AG04450 (cell line): Measurements from ENCODE around the gene CPA1. TPM values are rescaled to one million over a fixed set of nuclear protein-coding genes. Genes with fewer than 3 reads are reported as not detected.

ENCODE experiments used
- CTCF ChIA-PET: fragments of 300-600, 350-600 bp; formaldehyde crosslinking; extraction: SDS; loops from one replicate; lab custom pipeline; 2022; ENCODE audit warnings: antibody characterized with exemption, inconsistent platforms; lab: Charles Lee
- POLR2A ChIA-PET: fragments of 350-600 bp; formaldehyde crosslinking; extraction: SDS; loops from one replicate; lab custom pipeline; 2021; ENCODE audit warnings: antibody characterized with exemption, inconsistent platforms; lab: Yijun Ruan, JAX
- DNase-seq: peaks from one replicate; pipeline ENCODE4 v3.0.0-alpha.2; 2011; ENCODE audit warnings: low read depth, low spot score
- H3K27ac ChIP-seq: one replicate; pipeline ENCODE4 v1.5.1; 2012; ENCODE audit warnings: low read depth, low read length, control low read depth
- H3K27me3 ChIP-seq: one replicate; pipeline ENCODE4 v1.6.0; 2012; ENCODE audit warnings: low read length; ENCODE audit not compliant: control insufficient read depth, insufficient read depth
- H3K4me3 ChIP-seq: 2 replicates; pipeline ENCODE4 v1.5.1; 2011; ENCODE audit warnings: mild to moderate bottlenecking, low read depth, low read length, control low read depth
- H3K9me3 ChIP-seq: 2 replicates; pipeline ENCODE4 v1.5.1; 2012; ENCODE audit warnings: low read length; ENCODE audit not compliant: control insufficient read depth, insufficient read depth
- CTCF ChIP-seq: IDR thresholded peaks from 2 replicates; pipeline ENCODE4 v1.5.1; 2011; ENCODE audit warnings: low read depth, low read length, control low read depth, inconsistent platforms
- polyA minus RNA-seq: library from RNA; depleted of rRNA, polyadenylated mRNA; stranded (reverse); fragments of >200 nt; gene quantifications from 2 replicates; pipeline ENCODE4 v1.2.3, GENCODE V29; 2011; rRNA and poly(A)+ RNA removed
- polyA plus RNA-seq: library from polyadenylated mRNA; depleted of rRNA; stranded (reverse); fragments of >200 nt; gene quantifications from 2 replicates; pipeline ENCODE4 v1.2.3, GENCODE V29; 2011; rRNA removed

The CPA1 gene
- polyA plus RNA-seq (0.07 and 0.09 TPM in 2 replicates), polyA minus RNA-seq (not detected in 2 replicates)

- TF ChIP-seq CTCF = no peak
Measured at GRCh38 chr7:130379921-130380860, at the start of gene CPA1. Gene CPA1 (plus strand): TSS chr7:130380494. CDS start chr7:130380521, 27 bp downstream.

GRCh38 chr7:130332259-130333053 is 47.8 kb upstream of the CPA1 start:
- DNase-seq = no peak
- H3K27me3 ChIP-seq = peaks cover 4% of the 10 kb centered on the region
- no peak overlapping the region for H3K27ac ChIP-seq
- no peak overlapping the region for H3K4me3 ChIP-seq
- POLR2A ChIA-PET = interaction anchor here (0.6 kb wide), 1 partner anchor 59 kb away, joined by 7 read pairs; no protein-coding TSS in a partner anchor
- no peaks in the 10 kb centered on the region for H3K9me3 ChIP-seq
- CTCF ChIA-PET = no interaction called here
- no peak for TF ChIP-seq CTCF

More at GRCh38 chr7:130379921-130380860, at the start of gene CPA1:
- no peaks in the 10 kb centered on the region for H3K27me3 ChIP-seq
- ChIA-PET POLR2A (no interaction called here), CTCF (interaction anchor here (1.0 kb wide), 1 partner anchor 308 kb away, joined by 3 read pairs; no protein-coding TSS in a partner anchor)
- H3K9me3 ChIP-seq = peaks cover 23% of the 10 kb centered on the region
- no peak within 1 kb of the TSS for H3K4me3 ChIP-seq
- no peak for DNase-seq
- H3K27ac ChIP-seq = no peak within 1 kb of the TSS

- H3K9me3 ChIP-seq = no peaks in the 10 kb centered on the region
- H3K27me3 ChIP-seq = peaks cover 4% of the 10 kb centered on the region
- no peak for DNase-seq
- no peak overlapping the region for H3K27ac ChIP-seq
- CTCF ChIA-PET = no interaction called here
- POLR2A ChIA-PET = no interaction called here
- H3K4me3 ChIP-seq = no peak overlapping the region
- no peak for TF ChIP-seq CTCF
Measured at GRCh38 chr7:130333832-130334231, 46.5 kb upstream of the CPA1 start.

- TF ChIP-seq CTCF = no peak
- CTCF ChIA-PET = no interaction called here
- Histone ChIP-seq H3K27ac (no peak overlapping the region), H3K27me3 (peaks cover 4% of the 10 kb centered on the region), H3K9me3 (no peaks in the 10 kb centered on the region), H3K4me3 (no peak overlapping the region)
- POLR2A ChIA-PET = no interaction called here
- no peak for DNase-seq
Measured at GRCh38 chr7:130334274-130334673, 46.0 kb upstream of the CPA1 start.
